GM21367 (cell line): ENCODE measurements around the gene MTHFSD.
"Not testable (repeated sequence)": the region's sequence is repeated elsewhere in the genome, so short reads cannot be mapped to it uniquely, and the experiment has no call there.

ENCODE experiments used
- ATAC-seq: cut with Tn5 transposase; IDR thresholded peaks from one replicate; pipeline ENCODE4 v1.9.1; 2021; ENCODE audit not compliant: unreplicated experiment

Gene MTHFSD, protein sequence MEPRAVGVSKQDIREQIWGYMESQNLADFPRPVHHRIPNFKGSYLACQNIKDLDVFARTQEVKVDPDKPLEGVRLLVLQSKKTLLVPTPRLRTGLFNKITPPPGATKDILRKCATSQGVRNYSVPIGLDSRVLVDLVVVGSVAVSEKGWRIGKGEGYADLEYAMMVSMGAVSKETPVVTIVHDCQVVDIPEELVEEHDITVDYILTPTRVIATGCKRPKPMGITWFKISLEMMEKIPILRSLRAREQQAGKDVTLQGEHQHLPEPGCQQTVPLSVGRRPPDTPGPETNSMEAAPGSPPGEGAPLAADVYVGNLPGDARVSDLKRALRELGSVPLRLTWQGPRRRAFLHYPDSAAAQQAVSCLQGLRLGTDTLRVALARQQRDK

DNA sequence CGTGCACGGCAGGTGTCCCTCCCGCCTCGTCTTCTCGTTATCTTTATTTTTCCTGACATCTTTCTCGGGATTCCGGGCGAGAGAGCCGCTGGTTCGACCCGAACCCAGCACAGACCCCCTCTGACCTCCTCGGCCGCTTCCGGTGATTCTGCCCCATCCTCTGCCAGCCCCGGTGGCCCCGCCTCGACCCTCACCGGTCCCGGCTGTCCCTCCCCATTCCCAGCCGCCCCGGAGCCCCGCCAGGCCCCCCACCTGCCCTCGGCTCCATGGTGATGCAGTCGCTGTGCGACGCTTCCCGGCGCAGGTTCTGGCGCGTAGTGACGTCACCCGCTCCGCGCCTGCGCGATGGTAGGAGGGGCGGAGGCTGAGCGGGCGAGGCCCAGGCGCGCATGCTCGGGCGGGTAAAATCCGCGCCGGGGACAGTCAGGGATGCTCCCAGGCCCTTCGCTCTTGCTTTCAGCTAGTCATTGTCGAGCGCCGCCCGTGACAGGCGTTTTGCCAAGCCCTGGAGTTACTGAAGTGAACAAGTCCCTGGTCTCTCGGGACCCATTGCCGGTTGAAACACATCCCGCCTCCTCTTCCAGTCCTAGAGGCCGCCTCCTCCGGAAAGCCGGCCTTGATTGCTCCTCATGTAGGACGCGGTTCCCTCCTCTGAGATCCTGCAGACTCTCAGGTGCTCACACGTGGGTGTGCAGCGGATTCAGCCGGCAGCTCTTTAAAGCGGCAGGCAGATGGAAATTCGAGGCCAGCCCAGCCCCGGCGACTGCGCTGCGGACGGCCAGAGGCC lies at the start of gene MTHFSD:
Gene MTHFSD (minus strand): TSS at position 319 of the 787 bp plus-strand sequence. CDS start 51 bp downstream, at position 268.
- peak; percentile 68 for ATAC-seq

DNA sequence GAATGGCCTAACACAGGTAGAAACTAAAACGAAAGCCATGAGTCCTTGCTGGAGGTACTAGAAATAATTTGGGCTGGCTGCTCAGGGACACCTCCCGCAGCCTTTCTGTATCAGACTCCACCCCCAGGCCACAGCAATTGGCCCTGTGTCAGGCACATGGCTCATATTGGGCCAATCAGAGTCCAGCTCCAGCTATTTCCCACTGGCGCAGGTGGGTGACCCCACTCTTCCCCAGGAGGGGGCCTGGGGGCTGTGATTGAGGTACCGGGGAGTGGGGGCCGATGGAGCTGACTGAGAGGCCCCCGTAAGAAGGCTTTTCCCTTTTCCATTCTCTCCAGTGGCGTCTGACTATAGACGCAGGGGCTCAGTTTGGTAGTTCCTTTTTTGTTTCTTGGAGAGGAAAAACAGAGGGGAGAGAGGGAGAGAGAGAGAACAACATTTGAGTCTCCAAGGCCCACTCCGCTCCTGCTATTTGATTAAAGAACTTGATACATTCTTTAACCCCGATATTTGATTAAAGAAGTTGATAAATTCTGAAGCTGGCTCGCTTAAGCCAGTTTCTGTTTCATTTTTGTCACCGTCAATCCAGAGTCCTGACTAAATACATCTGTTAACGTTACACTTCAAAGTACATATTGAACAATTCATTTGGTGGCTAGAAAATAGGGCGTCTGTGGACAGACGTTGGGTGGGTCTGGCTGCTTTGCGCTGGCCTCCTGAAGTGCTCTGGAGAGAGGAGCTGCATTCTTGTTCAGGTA lies 49.6 kb upstream of the MTHFSD start:
- ATAC-seq: no peak

DNA sequence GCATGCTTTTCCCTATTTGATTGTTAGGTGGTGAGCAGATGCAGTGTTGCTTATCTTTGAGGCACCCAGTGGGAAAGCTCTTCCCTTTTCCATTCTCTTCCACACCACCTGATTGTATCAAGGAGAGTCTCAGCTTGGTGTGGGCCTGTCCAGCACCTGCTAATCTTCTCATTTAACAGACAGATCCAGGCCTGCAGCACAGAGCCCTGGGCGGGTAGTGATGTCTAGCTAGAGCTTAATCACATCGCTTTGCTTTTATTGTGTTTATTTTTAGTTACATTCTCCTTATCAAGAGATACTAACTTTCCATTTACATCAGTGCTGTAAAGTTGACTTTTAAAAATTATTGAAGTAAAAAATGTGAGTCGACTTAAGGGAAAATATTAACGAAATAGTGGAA lies 47.5 kb upstream of the MTHFSD start:
- ATAC-seq: no peak

DNA sequence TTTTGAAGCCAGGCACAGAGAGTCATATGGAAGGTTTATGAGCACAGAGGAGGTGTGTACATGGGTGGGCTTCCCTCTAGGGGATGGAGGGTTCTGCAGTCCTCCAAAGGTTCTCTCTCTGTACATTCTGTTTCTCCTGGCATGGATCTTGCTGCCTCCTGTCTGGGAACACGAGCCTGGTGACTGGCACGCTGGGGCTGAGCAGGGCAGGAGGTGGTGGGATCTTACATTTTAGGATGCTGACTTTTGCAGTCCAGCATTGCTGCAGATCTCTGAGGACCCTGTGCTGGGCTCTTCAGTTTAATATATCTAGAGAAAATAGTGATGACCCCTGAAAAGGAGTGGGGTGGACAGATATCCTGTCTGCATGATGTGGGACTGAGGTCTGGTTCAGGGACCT lies 46.3 kb upstream of the MTHFSD start:
- no peak for ATAC-seq

DNA sequence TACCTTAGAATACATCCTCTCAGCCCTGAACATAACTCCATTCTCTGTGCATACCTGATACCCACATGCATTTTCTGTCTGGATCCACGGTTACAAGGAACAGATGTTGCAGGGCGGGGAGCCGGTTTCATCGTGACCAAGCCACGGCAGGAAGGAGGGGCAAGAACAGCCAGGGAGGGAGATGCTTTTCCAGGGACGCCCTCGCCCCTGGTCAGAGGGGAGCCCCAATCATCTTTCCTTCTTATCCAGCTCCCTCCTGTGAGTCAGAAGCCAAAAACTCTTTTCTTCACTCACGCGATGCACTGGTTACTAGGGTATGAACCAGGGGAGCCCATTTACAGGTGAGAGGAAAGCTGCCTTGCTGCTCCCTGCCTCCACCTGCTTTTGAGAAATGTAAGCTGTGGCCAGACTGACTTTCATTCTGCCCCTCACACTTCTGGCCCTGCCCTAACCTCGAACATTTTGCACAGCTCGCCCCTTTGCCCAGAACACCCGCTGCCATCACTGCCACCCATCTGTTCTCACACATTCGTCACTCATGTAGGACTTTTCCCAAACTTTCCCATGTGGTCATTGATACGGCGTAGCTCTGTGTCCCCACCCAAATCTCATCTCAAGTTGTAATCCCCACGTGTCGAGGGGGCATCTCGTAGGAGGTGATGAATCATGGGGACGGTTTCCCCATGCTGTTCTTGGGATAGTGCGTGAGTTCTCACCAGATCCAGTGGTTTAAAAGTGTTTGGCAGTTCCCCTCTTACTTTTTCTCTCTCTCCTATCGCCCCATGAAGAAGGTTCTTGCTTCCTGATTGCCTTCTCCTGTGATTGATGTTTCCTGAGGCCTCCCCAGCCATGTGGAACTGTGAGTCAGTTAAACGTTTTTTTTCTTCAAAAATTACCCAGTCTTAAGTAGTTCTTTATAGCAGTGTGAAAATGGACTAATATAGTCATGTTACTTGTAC lies 43.9 kb upstream of the MTHFSD start:
- ATAC-seq: no peak

DNA sequence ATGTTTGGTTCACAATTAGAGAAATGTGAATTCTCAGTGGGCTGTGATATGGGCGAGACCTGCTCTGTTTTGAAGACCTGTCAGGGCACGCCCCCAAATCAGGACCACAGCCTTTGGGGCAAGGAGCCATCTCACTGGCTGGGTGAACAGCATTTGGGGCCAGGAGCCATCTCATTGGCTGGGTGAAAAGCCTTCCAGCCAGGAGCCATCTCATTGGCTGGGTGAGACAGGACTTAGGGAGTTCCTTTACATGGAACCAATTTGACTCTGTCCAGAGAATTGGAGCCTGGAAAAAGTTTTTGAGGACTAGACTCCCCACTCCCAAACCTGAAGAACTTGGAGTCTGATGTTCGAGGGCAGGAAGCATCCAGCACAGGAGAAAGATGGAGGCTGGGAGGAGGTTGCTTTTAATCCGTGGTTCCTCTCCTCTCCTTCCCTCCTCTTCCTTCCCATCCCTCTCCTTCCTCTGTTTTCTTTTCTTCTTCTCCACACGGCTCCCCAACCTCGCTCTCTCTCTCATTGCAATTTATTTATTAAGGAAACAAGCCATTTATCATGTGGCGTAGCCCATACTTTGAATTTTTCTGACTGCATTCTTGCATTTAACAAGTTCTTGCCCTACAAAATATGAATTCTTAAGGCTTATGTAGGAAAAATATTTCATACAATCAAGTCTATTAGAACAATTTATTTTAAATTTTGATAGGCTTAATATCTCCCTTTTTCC lies 43.0 kb upstream of the MTHFSD start:
- no peak for ATAC-seq

DNA sequence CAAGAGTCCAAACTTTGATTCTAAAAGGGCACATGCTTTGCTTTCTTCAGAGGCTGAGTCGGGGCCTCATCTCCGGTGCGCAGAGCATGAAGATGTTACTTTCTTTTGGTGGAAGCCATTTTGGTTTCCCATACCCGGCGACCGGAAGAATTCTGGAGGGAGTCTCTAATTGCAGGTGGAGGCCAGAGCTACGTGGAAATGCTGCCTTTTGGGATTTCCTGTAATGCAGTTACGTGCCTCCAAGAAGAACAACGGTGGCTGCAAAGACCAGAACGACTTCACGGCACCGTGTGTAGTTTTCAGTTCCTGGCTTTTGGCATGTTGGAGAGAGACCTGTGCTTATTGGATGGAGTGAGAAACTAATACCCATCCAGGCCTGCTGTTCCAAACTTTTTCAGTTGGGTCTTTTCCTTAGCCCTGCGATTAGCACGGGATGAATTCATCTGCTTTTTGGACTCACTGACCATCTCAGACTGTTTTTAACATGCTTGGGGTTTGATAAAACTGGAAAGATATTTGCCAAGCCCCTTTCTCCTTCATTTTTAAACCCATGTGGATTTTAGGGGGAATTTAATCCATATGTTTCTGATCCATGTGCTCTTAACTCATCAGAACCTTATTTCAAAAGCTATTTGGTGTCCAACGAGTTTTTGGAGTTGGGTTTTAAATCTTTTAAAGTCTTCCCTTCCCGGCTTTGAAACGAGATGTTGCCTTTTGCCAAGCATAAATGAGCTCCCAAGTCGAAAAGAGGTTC lies 42.3 kb upstream of the MTHFSD start:
- no peak for ATAC-seq

DNA sequence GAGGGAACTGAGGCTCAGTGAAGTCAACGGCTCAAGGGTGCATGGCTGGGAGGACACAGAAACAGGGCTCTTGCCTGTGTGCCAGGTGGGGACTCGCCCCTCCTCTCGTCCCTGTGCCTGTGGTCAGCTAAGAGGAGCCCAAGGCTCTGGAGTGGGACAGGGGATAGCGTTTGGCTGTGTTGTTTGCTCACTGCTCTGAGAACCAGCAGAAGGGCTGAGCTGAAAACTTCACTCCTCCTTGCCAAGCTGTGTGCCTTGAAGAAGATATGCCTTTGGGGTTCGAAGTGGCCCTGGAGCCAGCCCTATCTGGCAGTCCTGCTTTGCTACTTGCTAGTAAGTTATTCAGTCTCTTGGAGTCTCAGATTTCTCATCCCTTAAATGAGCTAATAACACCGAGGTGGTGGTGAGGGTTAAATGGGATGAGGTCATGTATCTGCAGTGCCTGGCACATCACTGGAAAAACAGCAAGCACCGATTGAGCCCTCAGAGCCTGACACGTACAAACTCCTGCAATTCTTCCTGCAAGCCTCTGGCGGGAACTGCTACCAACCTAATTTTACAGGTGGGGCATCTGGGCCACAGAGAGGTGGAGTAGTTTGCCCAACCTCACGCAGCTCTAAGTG lies 41.1 kb upstream of the MTHFSD start:
- ATAC-seq: no peak

DNA sequence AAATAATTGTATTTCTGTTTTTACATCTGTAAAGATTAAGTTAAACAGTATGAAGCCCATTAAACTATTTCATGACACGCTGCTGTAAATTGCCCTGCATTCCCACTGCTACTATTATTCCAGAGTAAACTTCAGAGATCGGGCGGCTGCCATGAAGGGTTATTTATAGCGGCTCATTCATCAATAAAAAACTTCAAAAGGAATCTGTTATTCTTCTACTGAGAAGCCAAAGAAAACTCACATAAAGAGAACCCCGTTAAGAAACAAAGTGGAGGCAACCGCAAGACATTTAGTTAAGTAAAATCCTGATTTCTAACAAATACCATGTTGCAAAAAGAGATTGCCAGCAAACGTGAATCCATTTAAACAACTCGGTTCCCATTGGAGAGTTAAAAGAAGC lies 39.7 kb upstream of the MTHFSD start:
- ATAC-seq: no peak

DNA sequence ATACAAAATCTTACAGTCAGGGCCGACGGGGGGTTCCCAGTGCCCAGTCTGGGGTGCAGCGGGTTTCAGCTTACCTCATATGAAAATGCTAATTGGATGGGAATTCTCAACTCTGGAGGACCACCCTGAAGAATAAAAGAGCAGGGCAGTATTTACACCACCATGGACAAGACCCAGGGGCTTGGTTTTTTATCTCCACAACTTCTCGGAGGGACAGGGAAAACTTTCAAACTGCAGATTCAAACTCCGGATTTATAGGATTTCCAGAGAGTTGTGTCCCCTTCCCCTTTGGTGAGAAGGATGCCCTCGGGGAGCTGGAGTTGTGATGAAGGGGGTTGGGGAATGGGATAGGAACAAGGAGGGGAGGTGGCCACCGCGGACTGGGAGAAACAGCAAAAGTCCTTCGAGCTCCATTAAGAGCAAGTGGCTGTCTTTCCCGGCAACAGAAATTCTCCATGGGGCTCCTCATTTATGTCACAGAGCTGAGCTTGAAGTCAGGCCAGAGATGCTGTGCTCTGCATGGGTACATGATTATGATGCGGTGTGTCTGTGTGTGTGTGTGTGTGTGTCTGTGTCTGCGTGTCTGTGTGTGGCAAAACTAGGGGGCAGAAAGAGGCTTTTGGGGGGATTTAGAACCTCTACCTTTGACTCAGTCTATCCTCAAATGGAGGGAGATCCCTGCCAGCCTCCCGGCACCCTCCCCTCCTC lies 39.0 kb upstream of the MTHFSD start:
- no peak for ATAC-seq

DNA sequence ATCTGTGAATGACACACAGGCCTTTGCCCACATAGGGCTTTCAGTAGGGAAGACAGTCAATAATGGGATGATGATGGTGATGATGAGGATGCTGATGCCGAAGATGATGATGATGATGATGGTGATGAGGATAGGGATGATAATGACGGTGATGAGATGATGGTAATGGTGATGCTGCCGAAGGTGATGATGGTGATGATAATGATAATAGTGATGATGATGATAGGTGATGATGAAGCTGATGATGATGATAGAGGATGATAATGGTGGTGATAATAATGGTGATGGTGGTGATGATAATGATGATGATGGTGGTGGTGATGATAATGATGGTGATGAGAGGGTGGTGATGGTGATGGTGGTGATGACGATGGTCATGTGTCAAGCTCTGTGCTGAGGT lies 36.2 kb upstream of the MTHFSD start:
- ATAC-seq: no peak

DNA sequence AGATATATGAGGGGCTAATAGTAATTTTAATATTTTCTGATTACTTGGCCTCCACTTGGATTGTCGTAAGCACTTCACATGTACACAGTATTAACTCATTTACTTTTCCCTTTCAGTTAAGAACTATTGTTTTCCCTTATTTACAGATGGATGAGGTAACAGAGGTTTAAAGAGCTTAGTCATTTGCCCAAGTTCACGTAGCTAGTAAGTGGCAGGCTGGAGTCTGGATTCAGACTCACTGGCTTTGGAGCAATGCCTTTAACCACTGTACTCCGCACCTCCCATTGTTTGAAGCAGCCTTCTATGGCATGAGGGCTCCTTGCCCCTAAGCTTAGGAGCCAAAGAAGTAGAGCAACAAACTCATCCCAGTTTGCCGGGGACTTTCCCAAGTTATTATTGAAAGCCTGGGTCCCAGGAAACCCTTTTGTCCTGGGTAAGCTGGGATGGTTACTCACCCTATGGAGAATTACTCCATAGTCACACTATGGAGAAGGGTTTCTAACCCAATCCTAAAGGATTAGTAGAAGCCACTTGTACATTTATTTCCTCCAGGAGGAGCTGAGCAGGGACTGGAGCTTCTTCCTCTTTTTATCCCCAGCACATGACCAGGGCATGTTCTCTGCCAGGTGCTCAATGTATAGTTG lies 35.6 kb upstream of the MTHFSD start:
- ATAC-seq: no peak

DNA sequence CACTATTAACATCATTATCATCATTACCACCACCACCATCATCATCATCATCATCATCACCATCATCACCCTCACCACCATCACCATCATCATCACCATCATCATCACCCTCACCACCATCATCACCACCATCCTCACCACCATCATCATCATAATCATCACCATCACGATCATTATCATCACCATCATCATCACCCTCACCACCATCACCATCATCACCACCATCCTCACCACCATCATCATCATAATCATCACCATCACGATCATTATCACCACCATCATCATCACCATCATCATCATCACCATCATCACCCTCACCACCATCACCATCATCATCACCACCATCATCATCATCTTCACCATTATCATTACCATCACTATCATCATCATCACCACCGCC lies 32.9 kb upstream of the MTHFSD start:
- ATAC-seq: not testable (repeated sequence)

DNA sequence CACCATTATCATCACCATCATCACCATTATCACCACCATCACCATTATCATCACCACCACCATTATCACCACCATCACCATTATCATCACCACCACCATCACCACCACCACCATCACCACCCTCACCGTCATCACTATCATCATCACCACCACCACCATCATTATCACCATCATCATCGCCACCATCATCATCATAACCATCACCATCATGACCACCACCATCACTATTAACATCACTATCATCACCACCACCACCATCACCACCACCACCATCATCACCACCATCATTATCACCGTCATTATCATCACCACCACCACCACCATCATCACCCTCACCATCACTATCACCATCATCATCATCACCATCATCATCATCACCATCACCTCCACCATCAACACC lies 32.5 kb upstream of the MTHFSD start:
- no peak for ATAC-seq

DNA sequence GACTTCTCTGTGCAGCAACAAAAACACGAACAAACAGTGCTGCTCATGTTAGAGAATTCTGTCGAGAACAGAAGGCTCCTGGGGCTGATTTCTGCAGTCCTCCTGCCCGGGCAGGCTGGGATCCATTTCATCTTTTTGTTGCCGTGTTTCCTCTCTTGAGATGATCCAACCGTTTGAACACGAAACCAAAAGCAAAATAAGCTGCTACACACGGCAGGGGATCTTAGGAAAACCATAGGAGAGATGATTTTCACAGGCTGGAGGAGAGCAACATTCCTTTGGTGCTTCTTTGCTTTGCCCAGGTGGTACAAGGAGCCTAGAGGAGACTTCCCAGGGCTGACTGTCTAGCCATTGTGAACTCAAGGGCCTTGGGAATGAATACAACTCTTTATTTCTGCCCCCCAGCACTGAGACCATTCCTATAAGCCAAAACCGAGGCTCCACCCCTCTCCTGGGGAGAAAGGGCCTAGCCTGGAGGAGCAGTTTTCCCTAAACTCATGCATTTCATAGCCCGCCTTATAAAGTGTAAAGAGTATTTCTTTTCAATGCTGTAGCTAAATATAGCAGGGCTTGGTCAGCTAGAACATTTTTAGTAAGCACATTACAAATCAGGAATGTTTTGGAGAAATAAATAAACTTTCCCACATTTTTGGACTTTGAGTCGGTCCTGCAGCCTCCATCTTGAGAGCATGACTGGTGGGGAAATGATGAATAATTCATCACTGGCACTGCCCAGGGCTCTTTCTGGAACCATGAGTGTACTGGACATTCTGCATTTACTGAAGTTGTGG lies 31.0 kb upstream of the MTHFSD start:
- ATAC-seq: no peak
